Nephron progenitor cell (in vitro differentiated cells): ENCODE results near the gene OGG1.

ENCODE experiments used
- DNase-seq: peaks from one replicate; pipeline ENCODE4 v3.0.0; 2021
- H3K27ac Mint-ChIP-seq: 2 replicates; pipeline ENCODE4 v1.8.0; 2021; ENCODE audit warnings: mild to moderate bottlenecking, moderate library complexity, mixed read lengths
- H3K27me3 Mint-ChIP-seq: 2 replicates; pipeline ENCODE4 v1.8.0; 2021; ENCODE audit warnings: mild to moderate bottlenecking, low read depth, mixed read lengths; ENCODE audit not compliant: poor library complexity
- H3K36me3 Mint-ChIP-seq: 2 replicates; pipeline ENCODE4 v1.8.0; 2021; ENCODE audit warnings: low read depth, mixed read lengths
- H3K4me1 Mint-ChIP-seq: 2 replicates; pipeline ENCODE4 v1.8.0; 2021; ENCODE audit warnings: mixed read lengths
- H3K4me3 Mint-ChIP-seq: 2 replicates; pipeline ENCODE4 v1.8.0; 2021; ENCODE audit warnings: mild to moderate bottlenecking, moderate library complexity, mixed read lengths
- H3K9me3 Mint-ChIP-seq: 2 replicates; pipeline ENCODE4 v1.8.0; 2021; ENCODE audit warnings: mild to moderate bottlenecking, moderate library complexity, mixed read lengths
- CTCF ChIP-seq: fragments of 200-600 bp; sonication (generic); IDR thresholded peaks from 2 replicates; pipeline ENCODE4 v1.5.0; 2021; ENCODE audit warnings: antibody characterized with exemption

The OGG1 gene

GRCh38 chr3:9721015-9721699, 28.6 kb upstream of the OGG1 start:
- no peaks in the 10 kb centered on the region for H3K36me3 Mint-ChIP-seq
- no peak overlapping the region for H3K4me3 Mint-ChIP-seq
- H3K4me1 Mint-ChIP-seq: peaks cover 5% of the 10 kb centered on the region
- H3K27me3 Mint-ChIP-seq: peaks cover 20% of the 10 kb centered on the region
- H3K9me3 Mint-ChIP-seq: no peaks in the 10 kb centered on the region
- DNase-seq: no peak
- no peak for TF ChIP-seq CTCF
- H3K27ac Mint-ChIP-seq: no peak overlapping the region

- peaks cover 24% of the 10 kb centered on the region for H3K27me3 Mint-ChIP-seq
- no peak overlapping the region for H3K27ac Mint-ChIP-seq
- peaks cover 5% of the 10 kb centered on the region for H3K4me1 Mint-ChIP-seq
- no peak for DNase-seq
- TF ChIP-seq CTCF: no peak
- H3K36me3 Mint-ChIP-seq: no peaks in the 10 kb centered on the region
- no peak overlapping the region for H3K4me3 Mint-ChIP-seq
- no peaks in the 10 kb centered on the region for H3K9me3 Mint-ChIP-seq
Measured at GRCh38 chr3:9721700-9722060, 28.1 kb upstream of the OGG1 start.

- no peak for TF ChIP-seq CTCF
- no peaks in the 10 kb centered on the region for H3K9me3 Mint-ChIP-seq
- no peak for DNase-seq
- peaks cover 11% of the 10 kb centered on the region for H3K27me3 Mint-ChIP-seq
- no peaks in the 10 kb centered on the region for H3K36me3 Mint-ChIP-seq
- no peak overlapping the region for H3K27ac Mint-ChIP-seq
- H3K4me3 Mint-ChIP-seq: no peak overlapping the region
- peaks cover 18% of the 10 kb centered on the region for H3K4me1 Mint-ChIP-seq
Measured at GRCh38 chr3:9725775-9726515, 23.8 kb upstream of the OGG1 start.

GRCh38 chr3:9727041-9727595, 22.6 kb upstream of the OGG1 start:
- H3K4me3 Mint-ChIP-seq: no peak overlapping the region
- no peak overlapping the region for H3K27ac Mint-ChIP-seq
- peak; percentile 30 for TF ChIP-seq CTCF
- H3K9me3 Mint-ChIP-seq: no peaks in the 10 kb centered on the region
- no peak for DNase-seq
- peaks cover 15% of the 10 kb centered on the region for H3K4me1 Mint-ChIP-seq
- peaks cover 11% of the 10 kb centered on the region for H3K27me3 Mint-ChIP-seq
- H3K36me3 Mint-ChIP-seq: no peaks in the 10 kb centered on the region

GRCh38 chr3:9727743-9728142, 22.0 kb upstream of the OGG1 start:
- H3K4me3 Mint-ChIP-seq: no peak overlapping the region
- H3K4me1 Mint-ChIP-seq: peaks cover 20% of the 10 kb centered on the region
- no peak overlapping the region for H3K27ac Mint-ChIP-seq
- peaks cover 11% of the 10 kb centered on the region for H3K27me3 Mint-ChIP-seq
- no peak for DNase-seq
- H3K36me3 Mint-ChIP-seq: no peaks in the 10 kb centered on the region
- no peak for TF ChIP-seq CTCF
- no peaks in the 10 kb centered on the region for H3K9me3 Mint-ChIP-seq
